GM18507 (cell line): ENCODE results near the gene PRDM12.

Source experiments
- DNase-seq: peaks from one replicate; pipeline ENCODE4 v3.0.0; 2011; ENCODE audit warnings: low read depth; ENCODE audit not compliant: insufficient read length; ENCODE audit errors: extremely low spot score
- FAIRE-seq: peaks from 2 replicates; lab custom pipeline; 2011; peaks lifted over from hg19 to GRCh38; lab: Jason Lieb, UNC

PRDM12 gene

DNA sequence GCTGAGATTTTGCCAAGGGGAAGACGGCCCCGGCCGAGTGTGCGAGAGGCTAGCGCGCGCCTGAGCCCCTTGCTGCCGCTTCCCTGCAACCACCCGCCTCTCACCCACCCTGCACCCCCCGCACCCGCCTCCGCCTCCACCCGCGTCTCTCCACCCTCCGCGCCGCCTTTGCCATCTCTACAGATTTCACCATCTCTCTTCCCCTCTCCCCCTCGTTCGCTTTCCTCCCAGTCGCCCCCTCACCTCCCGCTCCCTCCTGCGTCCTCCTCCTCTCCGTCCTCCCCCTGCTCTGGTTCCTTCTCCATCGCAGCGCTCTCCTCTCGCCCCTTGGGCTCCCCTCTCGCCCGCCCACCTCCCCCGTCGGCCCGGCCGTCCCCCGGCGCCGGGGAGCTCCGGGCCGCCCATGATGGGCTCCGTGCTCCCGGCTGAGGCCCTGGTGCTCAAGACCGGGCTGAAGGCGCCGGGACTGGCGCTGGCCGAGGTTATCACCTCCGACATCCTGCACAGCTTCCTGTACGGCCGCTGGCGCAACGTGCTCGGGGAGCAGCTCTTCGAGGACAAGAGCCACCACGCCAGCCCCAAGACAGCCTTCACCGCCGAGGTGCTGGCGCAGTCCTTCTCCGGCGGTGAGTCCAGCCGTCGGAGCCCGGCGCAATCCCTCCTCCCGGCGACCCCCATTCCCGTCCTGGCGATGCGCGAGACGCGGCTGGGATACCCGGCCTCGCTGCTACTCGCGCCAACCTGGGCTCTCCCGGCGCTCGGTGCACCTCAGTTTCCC lies at the start of gene PRDM12:
TSS of gene PRDM12 (plus strand) at position 344 of the 778 bp plus-strand sequence. CDS start at position 404, 60 bp downstream.
- DNase-seq (no peak), FAIRE-seq (no peak)

DNA sequence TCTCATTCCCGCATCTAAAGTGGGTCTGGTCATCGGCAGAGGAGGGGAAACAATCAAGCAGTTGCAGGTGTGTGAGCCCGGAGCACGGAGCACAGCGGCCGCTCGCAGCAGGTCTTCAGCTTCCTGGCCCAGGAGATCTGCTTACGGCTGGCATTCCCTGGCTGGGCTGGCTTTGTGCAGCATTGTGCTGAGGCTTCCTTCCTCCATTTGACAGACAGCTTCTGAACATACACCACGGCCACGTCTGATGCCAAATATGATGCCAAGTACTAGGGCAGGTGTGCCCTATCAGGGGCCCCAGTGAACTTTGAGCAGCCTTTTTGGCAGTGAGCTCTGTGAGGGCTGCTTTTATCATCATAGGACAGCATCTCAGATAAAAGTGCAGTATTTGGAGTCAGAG lies 47.9 kb upstream of the PRDM12 start:
- no peak for FAIRE-seq
- no peak for DNase-seq

DNA sequence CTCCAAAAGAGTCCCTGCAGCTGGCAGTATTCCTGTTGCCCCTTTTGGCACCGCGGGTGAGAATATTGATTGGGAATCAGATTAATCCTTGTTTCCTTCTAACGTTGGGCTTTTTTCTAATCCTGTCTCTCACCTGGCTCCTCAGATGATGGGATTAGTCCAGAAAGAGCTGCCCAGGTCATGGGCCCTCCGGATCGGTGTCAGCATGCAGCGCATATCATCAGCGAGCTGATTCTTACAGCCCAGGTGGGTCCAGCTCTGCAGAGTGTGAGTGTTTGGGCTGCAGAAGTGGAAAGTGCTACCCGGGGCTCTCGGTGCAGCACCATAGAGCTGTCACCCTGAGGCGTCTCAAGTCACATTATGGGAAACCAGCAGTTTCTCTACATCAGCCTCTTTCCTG lies 40.9 kb upstream of the PRDM12 start:
- DNase-seq: no peak
- FAIRE-seq: no peak

DNA sequence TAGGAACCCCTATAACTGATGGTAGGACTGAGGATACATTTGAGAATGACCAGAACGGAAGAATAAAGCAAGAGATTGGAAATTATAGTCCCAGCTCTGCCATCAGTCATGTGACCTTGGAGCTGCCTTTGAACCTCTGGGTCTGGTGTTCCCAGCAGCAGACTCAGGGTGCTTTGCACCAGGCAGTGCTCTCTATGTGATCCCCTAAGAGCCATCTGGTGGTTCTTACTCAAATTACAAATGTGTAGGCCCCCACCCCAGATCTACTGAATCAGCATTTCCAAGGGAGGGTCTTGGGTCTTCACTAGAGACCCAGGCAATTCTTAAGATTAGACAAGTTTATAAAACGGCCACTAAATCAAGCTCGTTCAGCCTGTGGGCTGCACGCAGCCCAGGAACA lies 40.2 kb upstream of the PRDM12 start:
- no peak for DNase-seq
- FAIRE-seq: no peak

DNA sequence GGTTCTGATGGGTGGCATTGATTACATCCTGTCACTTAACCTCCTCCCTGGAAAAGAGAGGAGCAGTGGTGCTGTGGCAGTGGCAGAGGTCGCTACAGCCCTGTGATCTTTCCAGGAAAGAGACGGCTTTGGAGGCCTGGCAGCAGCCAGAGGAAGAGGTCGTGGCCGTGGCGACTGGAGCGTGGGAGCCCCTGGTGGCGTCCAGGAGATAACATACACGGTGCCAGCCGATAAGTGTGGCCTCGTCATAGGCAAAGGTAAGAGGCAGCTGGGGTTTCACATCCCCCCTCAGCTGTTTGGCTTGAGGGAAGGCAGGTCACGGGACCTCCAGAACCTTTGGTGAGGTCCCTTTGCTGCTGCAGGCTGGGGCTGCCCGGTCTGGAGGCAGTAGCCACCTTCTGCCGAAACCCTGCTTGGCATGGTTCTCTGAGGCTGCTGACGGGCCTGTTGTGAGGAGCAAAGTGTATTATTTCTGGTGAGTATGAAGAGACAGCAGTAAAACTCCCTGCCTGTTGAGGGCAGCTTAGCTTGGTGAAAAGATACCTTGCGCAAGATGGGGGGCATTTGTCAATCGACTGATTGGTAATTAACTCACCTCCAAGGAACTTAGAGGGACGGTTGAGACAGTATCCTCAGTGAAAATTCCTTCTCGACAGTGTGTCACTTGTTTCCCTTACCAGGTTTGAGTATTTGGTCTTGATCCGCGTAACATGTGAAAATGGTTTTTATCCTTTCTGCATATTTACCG lies 38.0 kb upstream of the PRDM12 start:
- no peak for FAIRE-seq
- DNase-seq: no peak

DNA sequence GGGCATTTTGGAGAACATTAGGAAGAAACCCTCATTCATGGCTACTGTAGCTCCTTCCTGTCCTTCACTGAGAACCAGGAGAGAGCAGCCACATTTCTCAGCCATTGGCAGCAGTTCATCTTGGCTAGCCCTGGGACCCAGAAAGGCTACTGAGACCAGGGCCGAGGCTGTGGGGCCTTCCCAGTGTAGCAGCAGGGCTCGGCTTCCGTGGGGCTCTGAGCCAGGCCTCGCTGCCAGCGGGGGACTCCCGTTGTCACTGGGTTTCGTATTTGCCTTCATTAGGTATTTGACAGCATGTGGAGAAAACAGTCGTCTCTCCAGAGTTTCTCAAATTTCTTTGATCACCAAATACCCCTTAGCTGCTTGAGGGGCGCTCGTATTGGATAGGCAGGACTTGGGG lies 37.3 kb upstream of the PRDM12 start:
- no peak for FAIRE-seq
- DNase-seq: no peak

DNA sequence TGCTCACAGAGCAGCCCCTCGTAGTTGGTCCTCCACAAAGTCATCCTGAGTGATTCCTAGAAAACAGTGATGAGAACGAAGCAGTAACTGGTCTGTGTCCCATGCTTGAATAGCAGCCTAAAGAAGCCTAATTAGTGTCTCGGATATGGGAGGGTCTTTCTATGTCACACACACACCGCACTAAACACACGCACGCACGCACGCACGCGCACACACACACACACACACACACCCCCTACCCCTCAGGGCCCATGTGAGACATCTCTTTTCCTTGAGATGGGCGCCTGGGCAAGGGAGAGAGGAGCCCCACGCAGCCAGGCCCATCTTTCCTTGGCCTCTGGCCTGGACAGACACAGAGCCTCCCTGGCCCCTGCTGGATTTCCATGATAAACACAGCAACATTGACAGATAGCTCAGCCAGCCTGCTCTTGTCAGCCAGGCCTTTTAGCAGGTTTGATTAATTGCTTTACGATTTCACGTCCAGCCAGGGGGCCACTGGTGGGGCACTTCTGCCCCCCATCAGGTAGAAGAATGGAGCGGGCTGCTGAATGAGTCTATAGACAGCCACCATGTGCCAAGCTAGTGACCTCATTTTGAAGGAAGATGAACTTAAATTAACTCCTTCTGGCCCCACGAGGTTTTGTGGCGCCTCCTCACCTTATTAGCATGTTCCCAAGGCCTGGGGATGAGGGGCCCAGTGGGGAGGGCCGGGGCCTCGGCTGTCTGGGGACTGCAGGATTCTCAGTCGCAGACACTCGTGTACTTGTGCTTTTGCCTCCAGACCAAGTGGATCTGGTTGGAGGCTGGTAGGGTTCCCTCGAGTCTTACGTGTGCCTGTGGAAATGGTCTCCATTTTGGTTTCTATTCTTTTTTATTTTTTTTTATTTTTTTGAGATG lies 36.2 kb upstream of the PRDM12 start:
- FAIRE-seq: no peak
- no peak for DNase-seq

DNA sequence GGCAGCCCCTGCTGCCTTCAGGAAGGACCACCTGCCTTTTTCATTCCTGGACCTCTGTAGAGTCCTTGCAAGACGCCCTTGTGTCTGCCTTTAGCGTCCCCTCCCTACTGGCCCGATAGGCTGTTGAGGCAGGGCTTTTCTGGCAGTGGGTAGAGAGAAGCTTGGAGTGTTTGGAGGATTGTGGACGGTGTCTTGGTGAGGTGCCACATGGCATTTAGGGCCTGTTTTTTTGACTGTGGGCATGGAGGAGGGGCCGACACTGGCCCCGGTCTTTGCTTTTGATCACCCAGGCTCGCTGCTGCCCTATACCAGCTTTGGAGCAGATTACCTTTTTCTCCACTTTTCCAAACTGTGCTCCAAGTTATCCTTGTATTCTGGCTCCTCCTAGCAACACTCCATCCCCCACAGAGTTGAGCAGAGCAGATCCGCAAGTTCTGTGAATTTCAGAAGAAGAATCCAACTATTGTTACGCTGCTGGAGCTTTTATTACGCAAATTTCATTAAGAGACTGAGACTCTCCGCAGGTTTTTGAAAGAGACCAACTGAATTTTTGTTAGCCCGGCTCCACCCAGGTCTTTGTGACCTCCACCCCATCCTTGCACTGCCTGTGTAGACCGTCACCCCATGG lies 34.8 kb upstream of the PRDM12 start:
- no peak for DNase-seq

DNA sequence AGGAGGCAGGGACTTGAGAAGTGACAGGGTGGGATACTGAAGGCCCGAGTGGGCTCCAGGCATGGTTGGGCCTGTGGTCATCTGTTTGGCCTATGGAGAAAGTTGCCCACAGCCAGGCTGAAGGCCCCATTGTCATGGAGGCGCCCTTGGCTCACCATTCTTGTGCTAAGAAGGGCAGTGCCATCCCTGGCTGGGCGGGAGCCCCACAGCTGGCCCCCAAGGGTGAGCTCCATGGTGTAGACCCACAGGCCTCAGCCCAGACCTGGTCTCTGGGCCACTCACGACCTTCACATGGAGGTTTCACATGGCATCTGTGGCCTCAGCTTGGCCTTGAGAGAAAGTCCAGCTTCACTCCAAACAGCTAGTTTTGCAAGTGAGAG lies 34.3 kb upstream of the PRDM12 start:
- DNase-seq: no peak
- FAIRE-seq: no peak

More for the DNA sequence above, 34.8 kb upstream of the PRDM12 start:
- no peak for FAIRE-seq

DNA sequence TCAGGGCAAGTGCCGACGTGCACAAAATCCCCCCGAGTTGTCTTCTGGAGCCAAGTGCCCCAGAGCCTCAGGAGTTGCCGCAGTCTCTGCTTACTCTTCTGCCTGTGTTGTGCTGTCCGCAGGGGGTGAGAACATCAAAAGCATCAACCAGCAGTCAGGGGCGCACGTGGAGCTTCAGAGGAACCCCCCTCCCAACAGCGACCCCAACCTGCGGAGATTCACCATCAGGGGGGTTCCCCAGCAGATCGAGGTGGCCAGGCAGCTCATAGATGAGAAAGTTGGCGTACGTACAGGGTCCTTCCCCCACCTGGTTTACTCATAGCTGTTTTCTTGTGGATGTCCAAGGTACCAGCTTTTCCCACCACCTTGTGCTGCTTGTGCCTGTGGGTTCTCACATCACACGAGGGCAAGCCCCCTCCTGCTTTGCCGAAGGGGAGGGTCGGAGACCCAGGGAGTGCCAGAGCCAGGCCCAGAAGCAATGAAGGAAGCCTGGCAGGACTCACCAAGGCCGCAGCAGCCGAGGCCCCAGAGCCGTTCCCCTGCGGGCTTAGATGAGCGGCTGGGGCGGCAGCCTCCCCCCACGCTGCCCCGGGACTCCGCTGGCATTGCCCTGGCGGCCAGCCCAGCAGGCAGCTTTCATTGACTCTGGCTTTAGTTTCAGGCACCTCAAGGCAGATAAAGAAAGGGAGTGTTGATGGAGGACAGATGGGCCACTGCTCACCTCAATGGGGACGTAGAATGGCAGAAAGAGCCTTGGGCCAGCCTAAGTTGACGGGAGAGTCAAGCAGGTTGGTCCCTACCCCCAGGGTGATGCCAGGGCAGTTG lies 33.7 kb upstream of the PRDM12 start:
- DNase-seq (no peak), FAIRE-seq (no peak)

DNA sequence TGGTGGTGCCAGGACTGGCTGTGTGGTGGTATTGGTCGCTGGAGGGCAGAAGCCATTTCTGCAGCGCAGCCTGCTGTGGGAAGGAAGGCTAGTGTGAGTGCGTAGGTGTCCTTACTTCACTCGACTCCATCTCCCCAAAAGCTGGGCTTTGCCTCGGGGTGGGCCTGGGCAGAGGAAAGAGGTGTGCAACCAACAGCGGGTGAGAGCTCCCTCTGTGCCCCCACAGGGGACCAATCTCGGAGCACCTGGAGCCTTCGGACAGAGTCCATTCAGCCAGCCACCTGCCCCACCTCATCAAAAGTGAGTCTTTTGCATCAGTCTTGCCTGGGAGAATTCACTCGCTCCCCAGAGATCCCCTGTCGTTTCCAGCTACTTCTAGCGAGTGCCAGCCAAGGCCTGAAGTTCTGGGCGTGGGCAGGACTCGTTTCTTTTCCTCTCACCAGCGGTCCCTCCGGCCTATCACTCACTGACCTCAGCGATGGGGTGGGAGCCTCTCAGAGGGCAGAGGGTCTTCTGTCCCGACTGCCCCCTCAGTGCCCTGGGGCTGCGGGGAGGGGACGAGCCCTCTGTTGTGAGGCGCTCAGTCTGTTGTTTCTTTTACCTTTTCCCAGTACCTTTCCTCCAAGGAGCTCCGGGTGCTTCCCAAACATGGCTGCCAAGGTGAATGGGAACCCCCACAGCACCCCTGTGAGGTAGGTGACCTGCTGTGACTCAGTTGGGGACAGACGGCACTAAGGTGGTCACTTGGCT lies 32.9 kb upstream of the PRDM12 start:
- FAIRE-seq: no peak
- no peak for DNase-seq

DNA sequence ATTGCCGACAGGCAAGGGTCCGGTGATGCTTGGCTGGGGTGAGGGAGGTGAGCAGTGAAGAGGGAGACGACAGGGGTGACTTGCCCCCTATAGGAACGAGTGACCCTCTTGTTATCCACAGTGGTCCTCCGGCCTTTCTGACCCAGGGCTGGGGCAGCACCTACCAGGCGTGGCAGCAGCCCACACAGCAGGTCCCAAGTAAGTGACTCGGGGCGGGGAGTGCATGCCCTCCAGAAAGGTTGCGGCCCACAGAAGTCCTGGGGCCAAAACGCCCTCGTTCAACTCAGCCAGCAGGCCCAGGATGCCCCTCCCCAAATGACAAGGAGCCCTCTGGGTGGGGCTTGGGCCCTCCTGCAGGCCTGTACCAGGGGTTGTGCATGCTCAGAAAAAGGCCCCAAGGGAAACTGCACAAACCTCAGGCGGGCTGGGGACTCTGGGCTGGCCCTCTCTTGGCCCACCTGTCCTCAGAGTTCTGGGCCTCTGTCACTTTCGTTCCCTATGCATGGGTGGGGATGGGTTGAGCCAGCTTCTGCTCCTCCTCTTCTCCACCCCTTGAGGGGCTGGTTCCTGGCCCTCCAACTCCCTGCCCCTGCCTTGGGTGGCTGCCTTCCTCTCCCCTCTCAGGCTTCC lies 32.2 kb upstream of the PRDM12 start:
- DNase-seq (no peak), FAIRE-seq (no peak)

DNA sequence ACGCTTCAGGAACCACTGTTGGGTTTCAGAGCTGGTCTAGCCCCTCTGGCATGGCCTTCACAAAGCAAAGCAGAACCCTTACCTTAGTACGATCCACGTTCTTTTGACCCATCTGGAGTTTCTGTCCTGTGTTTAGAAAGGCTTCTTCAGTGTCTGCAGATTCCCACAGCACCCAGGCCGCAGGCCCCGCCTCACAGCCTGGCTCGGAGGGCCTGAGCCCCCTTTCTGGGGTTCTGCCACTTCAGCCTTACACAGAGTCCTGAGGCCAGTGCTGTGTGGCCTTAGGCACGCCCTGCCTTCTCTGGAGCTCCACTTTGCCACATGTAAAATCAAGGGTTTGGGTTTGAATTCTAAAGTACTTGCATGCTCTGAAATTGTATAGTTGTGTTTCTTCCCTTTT lies 31.6 kb upstream of the PRDM12 start:
- FAIRE-seq (no peak), DNase-seq (no peak)

DNA sequence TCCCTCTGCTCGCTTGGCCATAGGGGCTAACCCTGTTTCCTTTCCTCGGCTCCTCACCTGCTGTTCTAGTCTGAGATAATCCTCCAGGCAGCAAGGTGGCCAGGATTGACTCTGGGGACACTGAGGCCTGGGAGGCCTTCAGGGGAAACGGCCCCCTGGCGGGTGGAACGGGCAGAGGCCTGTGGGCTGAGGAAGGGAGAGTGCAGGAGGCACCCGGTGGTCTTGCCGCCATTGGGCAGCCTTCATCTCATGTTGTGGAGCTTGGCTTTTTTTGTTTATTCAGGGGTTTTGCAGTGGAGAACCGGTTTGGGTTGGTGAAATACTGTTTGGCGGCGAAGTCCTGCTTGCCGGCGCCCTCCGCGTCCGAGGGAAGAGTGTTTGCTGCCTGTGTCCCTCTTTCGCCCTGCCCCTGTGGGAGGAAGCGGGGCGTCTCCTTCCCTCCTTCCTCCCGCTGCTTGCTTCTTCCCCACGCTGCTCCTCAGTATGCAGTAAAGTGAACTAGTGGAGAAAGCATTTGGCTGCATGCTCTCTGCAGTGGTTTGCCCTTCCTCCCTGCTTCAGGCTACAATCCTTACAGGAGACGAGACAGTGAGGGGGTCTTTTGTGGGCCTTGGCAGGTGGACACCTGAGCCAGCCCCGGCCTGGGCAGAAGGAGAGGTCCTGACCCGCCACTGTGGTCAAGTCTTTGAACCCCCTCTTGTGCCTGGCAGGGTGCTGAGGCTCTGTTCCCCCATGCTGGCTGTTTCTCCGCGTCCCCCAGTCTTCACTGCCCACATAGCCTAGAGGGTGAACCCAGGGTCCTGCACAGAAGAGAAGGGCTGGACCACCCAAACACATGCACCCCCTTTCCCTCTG lies 30.8 kb upstream of the PRDM12 start:
- FAIRE-seq (no peak), DNase-seq (no peak)

DNA sequence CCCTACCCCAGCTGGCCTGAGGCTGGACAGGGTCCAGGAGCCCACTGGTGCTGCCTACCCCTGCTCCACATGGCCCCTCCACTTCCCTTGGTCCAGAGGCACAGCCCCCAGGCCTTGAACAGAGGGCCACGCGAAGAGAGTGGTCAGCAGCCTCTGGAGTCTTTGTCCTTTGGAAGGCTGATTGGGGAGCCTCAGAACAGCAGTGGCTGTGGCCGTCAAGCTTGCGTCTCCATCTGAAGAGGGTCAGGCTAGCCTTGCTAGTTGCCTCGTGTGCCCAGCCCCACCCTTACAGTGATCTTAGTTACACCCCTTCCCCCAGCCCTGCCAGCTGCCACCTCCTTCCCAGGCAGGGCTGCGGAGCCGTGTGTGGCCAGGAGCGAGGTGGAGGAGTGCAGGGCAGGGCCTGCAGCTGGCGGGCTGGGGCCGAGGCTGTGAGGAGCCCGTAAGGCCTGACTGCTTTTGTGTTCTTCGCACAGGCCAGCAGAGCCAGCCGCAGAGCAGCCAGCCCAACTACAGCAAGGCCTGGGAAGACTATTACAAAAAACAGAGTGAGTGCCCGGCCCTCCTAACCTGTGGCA lies 30.1 kb upstream of the PRDM12 start:
- FAIRE-seq: no peak
- DNase-seq: no peak

DNA sequence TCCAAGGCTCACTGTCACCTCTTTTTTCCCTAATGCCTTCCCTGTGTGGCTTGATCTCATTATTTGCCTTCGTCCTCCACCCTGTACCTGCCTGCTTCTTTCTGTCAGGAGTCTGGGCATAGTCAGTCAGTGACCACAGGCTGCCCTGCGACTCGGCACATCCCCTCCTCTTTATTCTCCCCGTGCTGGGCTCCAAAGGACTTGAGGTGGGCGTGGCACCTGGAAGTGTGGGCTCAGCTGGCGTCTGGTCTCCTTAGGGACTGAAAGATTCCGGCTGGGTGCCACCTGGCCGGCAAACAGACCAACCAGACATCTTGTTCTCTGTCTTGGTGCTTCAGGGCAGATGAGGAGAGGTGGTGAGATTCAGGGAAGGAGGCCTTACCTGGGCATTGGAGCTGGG lies 29.6 kb upstream of the PRDM12 start:
- DNase-seq: no peak
- no peak for FAIRE-seq

DNA sequence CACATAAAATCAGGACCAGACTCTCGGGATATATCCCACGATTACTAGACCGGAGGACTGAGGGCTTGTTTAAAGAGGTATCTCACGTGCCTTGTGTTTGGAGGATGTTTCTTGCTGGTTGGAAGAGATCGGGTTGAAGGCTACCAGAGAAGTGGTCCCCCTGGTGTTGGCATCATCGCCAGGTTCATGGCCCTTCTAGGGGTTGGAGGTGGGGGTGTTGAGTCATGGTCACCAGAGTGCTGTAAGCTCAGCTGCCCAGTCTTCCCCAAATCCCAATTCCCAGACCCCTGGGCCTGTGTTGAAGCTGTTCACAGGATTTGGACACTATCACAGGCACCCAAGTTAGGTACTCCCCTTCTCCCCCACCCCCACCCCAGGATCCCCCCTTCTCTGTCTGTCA lies 29.1 kb upstream of the PRDM12 start:
- FAIRE-seq: no peak
- no peak for DNase-seq
